ENCODE results near the gene PSMD9.
"Not testable (repeated sequence)": the region's sequence is repeated elsewhere in the genome, so short reads cannot be mapped to it uniquely, and the experiment has no call there.

PSMD9 gene

DNA sequence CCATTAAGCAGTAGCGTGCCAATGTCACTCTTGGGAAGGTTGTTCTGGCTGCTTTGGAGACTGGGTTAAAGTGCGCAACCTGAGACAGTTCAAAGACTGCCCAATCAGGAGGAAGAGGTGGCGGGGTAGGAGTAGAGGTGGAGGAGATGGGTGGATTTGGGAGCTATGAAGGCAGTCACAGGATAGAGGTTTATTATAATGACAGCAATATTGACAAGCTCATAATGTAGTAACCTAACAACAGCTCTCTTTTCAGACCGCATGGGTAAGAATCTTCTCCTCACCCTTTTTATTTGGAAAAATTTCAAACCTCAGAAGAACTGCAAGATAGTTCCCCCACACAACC is 5.3 kb upstream of the PSMD9 start:
- 0 out of 2 replicates have a peak, but pooled peaks cover 3% of the 10 kb centered on the region for H3K79me2 ChIP-seq (ENCODE audit: insufficient read depth, low read length)
- peaks cover 12% of the 10 kb centered on the region for H3K4me1 ChIP-seq (ENCODE audit: insufficient read depth, low read length)
- DNase-seq (no peak), ATAC-seq (ENCODE audit: insufficient read depth, low read depth) (no peak)
- H3K36me3 ChIP-seq (ENCODE audit: insufficient read depth, low read length), result no peaks in the 10 kb centered on the region
- no peak for TF ChIP-seq EZH2 (IDR thresholded peaks at IDR 0.05; ENCODE audit: borderline replicate concordance, low read depth, low read length, severe bottlenecking)
- TF ChIP-seq, protein P1, sequence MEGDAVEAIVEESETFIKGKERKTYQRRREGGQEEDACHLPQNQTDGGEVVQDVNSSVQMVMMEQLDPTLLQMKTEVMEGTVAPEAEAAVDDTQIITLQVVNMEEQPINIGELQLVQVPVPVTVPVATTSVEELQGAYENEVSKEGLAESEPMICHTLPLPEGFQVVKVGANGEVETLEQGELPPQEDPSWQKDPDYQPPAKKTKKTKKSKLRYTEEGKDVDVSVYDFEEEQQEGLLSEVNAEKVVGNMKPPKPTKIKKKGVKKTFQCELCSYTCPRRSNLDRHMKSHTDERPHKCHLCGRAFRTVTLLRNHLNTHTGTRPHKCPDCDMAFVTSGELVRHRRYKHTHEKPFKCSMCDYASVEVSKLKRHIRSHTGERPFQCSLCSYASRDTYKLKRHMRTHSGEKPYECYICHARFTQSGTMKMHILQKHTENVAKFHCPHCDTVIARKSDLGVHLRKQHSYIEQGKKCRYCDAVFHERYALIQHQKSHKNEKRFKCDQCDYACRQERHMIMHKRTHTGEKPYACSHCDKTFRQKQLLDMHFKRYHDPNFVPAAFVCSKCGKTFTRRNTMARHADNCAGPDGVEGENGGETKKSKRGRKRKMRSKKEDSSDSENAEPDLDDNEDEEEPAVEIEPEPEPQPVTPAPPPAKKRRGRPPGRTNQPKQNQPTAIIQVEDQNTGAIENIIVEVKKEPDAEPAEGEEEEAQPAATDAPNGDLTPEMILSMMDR (IDR thresholded peaks at IDR 0.05; ENCODE audit: borderline replicate concordance, extremely low read depth, low read length, poor library complexity, severe bottlenecking), result no peak
- no peak overlapping the region for H3K4me2 ChIP-seq (ENCODE audit: insufficient read depth, low read length)
- no peaks in the 10 kb centered on the region for H3K27me3 ChIP-seq (ENCODE audit: insufficient read depth, low read length, poor library complexity)
- no peak overlapping the region for H2AFZ ChIP-seq (ENCODE audit: low read depth, low read length)
- no peak overlapping the region for H3K4me3 ChIP-seq (ENCODE audit: low read depth in 1 of 2, low read length in 2 of 2)
- H4K20me1 ChIP-seq (ENCODE audit: insufficient read depth, low read length), result no peaks in the 10 kb centered on the region
- H3K9me3 ChIP-seq (ENCODE audit: insufficient read depth, low read length, severe bottlenecking), result no peaks in the 10 kb centered on the region
- H3K27ac ChIP-seq (ENCODE audit: low read length), result no peak overlapping the region
- no peak overlapping the region for H3K9ac ChIP-seq (ENCODE audit: low read depth, low read length)

DNA sequence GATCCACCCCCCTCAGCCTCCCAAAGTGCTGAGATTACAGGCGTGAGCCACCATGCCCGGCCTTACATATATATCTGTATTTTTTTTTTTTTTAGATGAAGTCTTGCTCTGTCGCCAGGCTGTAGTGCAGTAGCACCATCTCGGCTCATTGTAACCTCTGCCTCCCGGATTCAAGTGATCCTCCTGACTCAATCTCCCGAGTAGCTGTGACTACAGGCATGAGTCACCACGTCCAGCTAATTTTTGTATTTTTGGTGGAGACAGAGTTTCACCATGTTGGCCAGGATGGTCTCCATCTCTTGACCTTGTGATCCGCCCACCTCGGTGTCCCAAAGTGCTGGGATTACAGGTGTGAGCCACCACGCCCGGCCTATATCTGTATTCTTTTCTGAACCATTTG is 3.5 kb upstream of the PSMD9 start:
- not testable (repeated sequence) for H4K20me1 ChIP-seq (ENCODE audit: insufficient read depth, low read length); H3K27me3 ChIP-seq (ENCODE audit: insufficient read depth, low read length, poor library complexity); H3K36me3 ChIP-seq (ENCODE audit: insufficient read depth, low read length); H3K4me3 ChIP-seq (ENCODE audit: low read depth in 1 of 2, low read length in 2 of 2); H3K9me3 ChIP-seq (ENCODE audit: insufficient read depth, low read length, severe bottlenecking); DNase-seq; H3K9ac ChIP-seq (ENCODE audit: low read depth, low read length); H2AFZ ChIP-seq (ENCODE audit: low read depth, low read length); H3K4me2 ChIP-seq (ENCODE audit: insufficient read depth, low read length); ATAC-seq (ENCODE audit: insufficient read depth, low read depth); H3K27ac ChIP-seq (ENCODE audit: low read length)
- Histone ChIP-seq H3K79me2 (ENCODE audit: insufficient read depth, low read length) (peaks cover 19% of the 10 kb centered on the region), H3K4me1 (ENCODE audit: insufficient read depth, low read length) (peaks cover 22% of the 10 kb centered on the region)

DNA sequence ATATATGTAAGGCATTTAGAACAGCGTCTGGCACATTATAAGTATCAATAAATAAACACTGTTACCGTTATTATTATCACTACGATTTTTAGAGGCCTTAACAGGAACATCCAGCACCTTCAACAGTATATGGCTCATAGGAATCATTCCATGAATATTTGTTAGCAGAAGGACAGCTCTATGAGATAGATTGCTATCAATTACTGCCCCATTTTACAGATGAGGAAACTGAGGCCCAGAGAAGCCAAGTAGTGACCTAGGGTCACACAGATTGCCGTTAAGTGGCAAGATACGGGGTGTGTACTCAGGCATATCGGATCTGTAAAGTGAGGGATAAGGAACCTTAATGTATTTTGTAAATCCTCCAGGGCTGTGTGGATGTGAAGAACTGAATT is 510 bp upstream of the PSMD9 start:
- H2AFZ ChIP-seq (ENCODE audit: low read depth, low read length), result peak overlapping the region; percentile 85
- H3K4me3 ChIP-seq (ENCODE audit: low read depth in 1 of 2, low read length in 2 of 2), result peak overlapping the region; percentile 60 to 80
- peaks cover 34% of the 10 kb centered on the region for H3K4me1 ChIP-seq (ENCODE audit: insufficient read depth, low read length)
- TF ChIP-seq, protein P1 (IDR thresholded peaks at IDR 0.05; ENCODE audit: borderline replicate concordance, extremely low read depth, low read length, poor library complexity, severe bottlenecking), result no peak
- TF ChIP-seq EZH2 (IDR thresholded peaks at IDR 0.05; ENCODE audit: borderline replicate concordance, low read depth, low read length, severe bottlenecking), result no peak
- H3K79me2 ChIP-seq (ENCODE audit: insufficient read depth, low read length), result peaks cover 41% of the 10 kb centered on the region
- peak overlapping the region; percentile 75 for H3K27ac ChIP-seq (ENCODE audit: low read length)
- DNase-seq, result no peak
- H3K27me3 ChIP-seq (ENCODE audit: insufficient read depth, low read length, poor library complexity), result no peaks in the 10 kb centered on the region
- H3K9ac ChIP-seq (ENCODE audit: low read depth, low read length), result peak overlapping the region; percentile 79
- peak overlapping the region; percentile 84 for H3K4me2 ChIP-seq (ENCODE audit: insufficient read depth, low read length)
- H4K20me1 ChIP-seq (ENCODE audit: insufficient read depth, low read length), result peaks cover 2% of the 10 kb centered on the region; the same call in 1 of the 2 replicates
- peaks cover 2% of the 10 kb centered on the region; the same call in 1 of the 2 replicates for H3K36me3 ChIP-seq (ENCODE audit: insufficient read depth, low read length)
- H3K9me3 ChIP-seq (ENCODE audit: insufficient read depth, low read length, severe bottlenecking), result no peaks in the 10 kb centered on the region
- no peak for ATAC-seq (ENCODE audit: insufficient read depth, low read depth)

DNA sequence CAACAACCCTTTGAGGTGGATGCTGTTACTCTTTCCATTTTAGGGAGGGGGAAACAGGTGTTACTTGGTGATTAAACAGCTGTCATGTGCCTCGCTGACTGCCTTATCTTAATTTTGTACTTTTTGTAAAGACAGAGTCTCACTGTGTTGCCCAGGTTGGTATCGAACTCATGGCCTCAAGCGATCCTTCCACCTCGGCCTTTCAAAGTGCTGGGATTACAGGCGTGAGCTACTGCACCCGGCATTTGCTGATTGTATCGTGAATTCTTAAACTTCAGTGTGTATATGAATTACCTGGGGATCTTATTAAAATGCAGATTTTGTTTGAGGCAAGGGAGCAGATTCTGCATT is 659 bp downstream of the PSMD9 start:
- ATAC-seq (ENCODE audit: insufficient read depth, low read depth), result no peak
- Histone ChIP-seq H3K9ac (ENCODE audit: low read depth, low read length) (peak overlapping the region; percentile 79), H3K4me1 (ENCODE audit: insufficient read depth, low read length) (peaks cover 42% of the 10 kb centered on the region), H4K20me1 (ENCODE audit: insufficient read depth, low read length) (peaks cover 9% of the 10 kb centered on the region; the same call in 1 of the 2 replicates), H3K27ac (ENCODE audit: low read length) (peak overlapping the region; percentile 87), H3K4me2 (ENCODE audit: insufficient read depth, low read length) (peak overlapping the region; percentile 84), H3K36me3 (ENCODE audit: insufficient read depth, low read length) (peaks cover 8% of the 10 kb centered on the region), H3K4me3 (ENCODE audit: low read depth in 1 of 2, low read length in 2 of 2) (peak overlapping the region; percentile 60 to 80; a peak in 3 of 4 replicates), H2AFZ (ENCODE audit: low read depth, low read length) (peak overlapping the region; percentile 93), H3K9me3 (ENCODE audit: insufficient read depth, low read length, severe bottlenecking) (no peaks in the 10 kb centered on the region), H3K27me3 (ENCODE audit: insufficient read depth, low read length, poor library complexity) (no peaks in the 10 kb centered on the region), H3K79me2 (ENCODE audit: insufficient read depth, low read length) (peaks cover 53% of the 10 kb centered on the region)
- no peak for DNase-seq
- no peak for TF ChIP-seq EZH2 (IDR thresholded peaks at IDR 0.05; ENCODE audit: borderline replicate concordance, low read depth, low read length, severe bottlenecking)
- TF ChIP-seq, protein P1 (IDR thresholded peaks at IDR 0.05; ENCODE audit: borderline replicate concordance, extremely low read depth, low read length, poor library complexity, severe bottlenecking), result no peak

DNA sequence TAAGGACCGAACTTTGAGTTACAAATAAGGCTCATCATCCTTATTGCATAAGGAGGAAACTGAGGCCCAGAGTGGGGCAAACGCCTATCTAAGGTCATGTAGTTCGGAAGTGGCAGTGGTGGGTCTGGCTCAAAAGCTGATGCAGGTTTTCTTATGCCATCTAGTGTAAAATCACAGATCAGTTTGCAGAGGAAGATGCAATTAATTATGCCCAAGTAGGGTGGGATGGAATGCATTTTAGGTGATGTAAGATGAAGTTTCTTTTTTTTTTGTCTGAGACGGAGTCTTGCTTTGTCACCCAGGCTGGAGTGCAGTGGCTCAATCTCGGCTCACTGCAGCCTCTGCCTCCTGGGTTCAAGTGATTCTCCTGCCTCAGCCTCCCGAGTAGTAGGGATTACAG is 1.1 kb downstream of the PSMD9 start:
- Histone ChIP-seq H4K20me1 (ENCODE audit: insufficient read depth, low read length) (peaks cover 13% of the 10 kb centered on the region; the same call in 1 of the 2 replicates), H2AFZ (ENCODE audit: low read depth, low read length) (0 out of 2 replicates have a peak overlapping the region, but pooled peaks have one; percentile 93), H3K4me2 (ENCODE audit: insufficient read depth, low read length) (peak overlapping the region; percentile 84), H3K36me3 (ENCODE audit: insufficient read depth, low read length) (peaks cover 12% of the 10 kb centered on the region), H3K4me3 (ENCODE audit: low read depth in 1 of 2, low read length in 2 of 2) (peak overlapping the region; percentile 60 to 80; a peak in 3 of 4 replicates), H3K4me1 (ENCODE audit: insufficient read depth, low read length) (peaks cover 42% of the 10 kb centered on the region), H3K27ac (ENCODE audit: low read length) (peak overlapping the region; percentile 87), H3K79me2 (ENCODE audit: insufficient read depth, low read length) (peaks cover 57% of the 10 kb centered on the region), H3K9ac (ENCODE audit: low read depth, low read length) (peak overlapping the region; percentile 79)
- DNase-seq; ATAC-seq (ENCODE audit: insufficient read depth, low read depth); H3K9me3 ChIP-seq (ENCODE audit: insufficient read depth, low read length, severe bottlenecking); H3K27me3 ChIP-seq (ENCODE audit: insufficient read depth, low read length, poor library complexity): not testable (repeated sequence)
